Stromal cell of bone marrow (primary cell): ENCODE data around the gene NEK10.
"Not testable (repeated sequence)": the region's sequence is repeated elsewhere in the genome, so short reads cannot be mapped to it uniquely, and the experiment has no call there.

Source experiments
- DNase-seq: peaks from one replicate; pipeline ENCODE4 v3.0.0-alpha.2; 2012; ENCODE audit warnings: low read depth

NEK10 gene

DNA sequence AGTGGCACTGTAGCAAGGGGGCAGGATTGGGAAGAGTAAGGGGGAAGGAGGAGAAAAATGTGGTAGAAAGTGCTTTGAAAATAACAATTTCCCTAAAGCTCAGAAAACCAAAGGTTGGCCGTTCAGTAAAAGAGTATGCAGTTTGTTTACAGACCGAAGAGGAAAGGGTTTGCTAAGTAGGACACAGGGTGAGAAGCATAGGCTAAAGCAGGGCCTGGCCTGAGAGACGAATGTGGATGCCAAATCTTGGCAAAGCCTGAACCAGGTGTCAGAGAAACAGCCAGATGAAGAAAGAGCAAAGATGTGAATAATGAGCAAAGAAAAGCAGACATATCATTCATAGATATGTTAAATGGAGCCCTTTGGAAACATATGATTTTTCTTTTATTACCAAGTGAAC, 17.1 kb downstream of the NEK10 start:
- no peak for DNase-seq

DNA sequence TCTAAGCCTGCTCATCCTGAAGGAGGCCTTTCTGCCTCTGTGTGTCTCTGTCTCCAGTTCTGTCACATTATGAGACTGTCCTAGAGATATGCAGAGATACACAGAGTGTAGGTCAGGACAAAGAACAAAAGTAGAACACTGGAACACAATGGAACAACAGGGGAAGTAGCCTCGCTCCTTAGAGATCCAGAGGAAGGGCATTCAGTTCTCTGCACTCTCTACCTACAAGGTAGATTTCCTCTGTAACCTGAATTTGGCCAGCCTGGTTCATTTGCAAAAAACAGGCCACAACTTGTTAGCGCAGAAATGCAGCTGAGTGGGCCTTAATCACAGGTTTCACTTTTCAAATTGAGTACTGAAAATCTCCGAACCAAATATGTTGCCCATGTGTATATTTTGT, 19.4 kb downstream of the NEK10 start:
- no peak for DNase-seq

DNA sequence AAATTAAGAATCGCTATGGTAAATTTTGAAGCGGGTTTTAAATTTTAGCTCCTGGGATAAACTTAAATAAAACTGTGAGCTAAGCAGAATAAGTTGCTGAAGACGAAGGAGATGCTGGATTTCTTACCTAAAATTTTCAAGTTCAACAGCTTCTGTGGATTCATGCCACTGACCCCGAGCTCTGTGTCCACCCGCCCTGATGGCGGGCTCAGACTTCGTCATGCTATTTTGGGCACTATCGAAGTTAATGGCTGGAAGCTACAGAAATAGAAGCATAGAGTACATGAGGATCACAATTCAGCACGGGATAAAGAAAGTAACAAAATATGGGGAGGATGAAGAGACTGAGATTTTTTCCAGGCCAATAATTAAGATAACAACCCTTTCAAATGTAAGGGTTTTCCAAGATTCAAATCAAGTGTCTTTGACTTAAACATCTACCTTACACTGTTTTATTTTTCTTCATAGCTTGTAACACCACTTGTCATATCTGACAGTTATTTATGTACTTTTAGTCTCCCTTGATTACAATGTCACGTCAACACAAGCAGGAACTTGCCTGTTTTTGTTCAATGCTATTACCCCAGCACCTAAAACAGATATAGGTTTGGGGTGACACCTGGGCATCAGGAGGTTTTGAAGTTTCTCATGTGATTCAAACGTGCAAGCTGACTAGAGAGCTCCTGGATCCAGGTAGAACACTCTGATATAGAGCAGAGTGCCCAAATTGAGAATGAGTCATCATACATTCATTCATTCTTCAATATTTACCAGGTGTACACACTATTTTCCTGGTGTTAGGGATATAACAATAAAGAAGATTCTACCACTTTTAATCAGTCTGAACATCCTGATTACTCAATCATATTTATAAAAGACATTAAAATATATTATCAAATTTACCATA, 23.0 kb downstream of the NEK10 start:
- DNase-seq: no peak

DNA sequence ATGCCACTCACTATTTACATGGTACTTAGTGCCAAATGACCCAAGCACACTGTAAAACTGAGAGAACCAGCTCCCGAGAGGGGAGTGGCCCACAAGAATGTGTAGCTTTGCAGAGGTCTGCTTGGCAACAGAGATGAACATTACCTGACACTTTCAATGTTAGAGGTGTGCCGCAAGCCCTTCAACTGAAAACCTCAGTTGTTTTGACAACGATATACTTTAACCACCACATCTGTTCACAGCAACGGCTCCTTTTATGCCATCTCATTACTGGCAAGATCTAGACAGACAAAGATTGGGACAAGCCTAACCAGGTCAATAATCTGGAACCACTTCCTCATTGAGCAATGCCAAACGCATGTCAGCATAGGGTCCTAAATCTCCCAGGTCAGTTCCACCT, 23.7 kb downstream of the NEK10 start:
- no peak for DNase-seq

DNA sequence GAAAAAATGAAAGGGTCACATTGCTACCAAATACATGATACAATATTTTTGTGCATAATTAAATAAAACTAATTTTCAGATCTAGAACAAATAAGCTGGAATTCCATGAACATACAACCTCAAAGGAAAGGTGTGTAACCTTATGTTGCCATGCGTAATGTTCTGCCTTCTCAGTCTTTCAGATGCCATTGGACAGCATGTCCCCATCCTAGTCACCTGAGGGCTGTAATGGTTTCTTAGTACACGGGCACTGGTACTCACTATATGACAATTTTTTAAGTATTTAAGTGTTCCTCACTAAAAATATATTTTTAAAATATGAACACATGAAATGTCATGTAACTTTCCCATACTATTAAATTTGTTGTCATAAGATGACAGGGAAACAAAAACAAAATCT, 24.1 kb downstream of the NEK10 start:
- DNase-seq: no peak

DNA sequence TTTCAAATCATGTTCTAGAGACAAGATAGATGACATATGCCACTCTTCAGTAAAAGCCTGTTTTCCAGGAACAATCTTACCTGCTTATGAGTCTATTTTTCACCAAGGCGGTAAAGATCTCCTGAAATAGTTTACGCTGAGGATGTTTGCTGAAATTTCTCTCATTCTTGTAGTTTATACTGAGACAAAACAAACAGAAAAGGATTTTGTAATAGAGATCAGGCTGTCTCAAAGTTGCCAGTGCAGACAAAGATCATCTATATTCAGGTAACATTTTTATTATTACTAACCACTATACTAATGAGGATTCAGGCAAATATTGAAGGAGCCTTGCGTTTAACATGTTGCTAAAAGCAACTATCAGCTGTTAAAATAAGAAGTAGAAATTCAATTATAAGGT, 25.0 kb downstream of the NEK10 start:
- no peak for DNase-seq

DNA sequence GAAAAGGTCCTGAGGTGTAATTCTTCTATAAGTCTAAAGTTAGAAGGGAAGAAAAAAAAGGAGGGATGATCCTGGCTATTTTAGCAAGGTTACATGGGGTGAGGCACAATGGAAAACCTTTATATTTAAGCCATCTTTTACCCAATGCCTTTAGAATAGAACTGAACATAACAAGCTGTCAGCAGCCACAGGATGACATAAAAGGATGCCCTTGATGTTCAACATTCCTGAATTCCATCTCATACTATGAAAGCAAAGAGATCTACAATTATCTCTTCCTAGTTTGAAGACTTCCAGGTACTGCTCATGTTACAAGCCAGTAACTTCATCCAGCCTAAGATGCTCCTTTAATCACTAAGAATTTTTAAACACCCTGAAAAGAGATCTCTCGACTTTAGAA, 26.9 kb downstream of the NEK10 start:
- DNase-seq: no peak

DNA sequence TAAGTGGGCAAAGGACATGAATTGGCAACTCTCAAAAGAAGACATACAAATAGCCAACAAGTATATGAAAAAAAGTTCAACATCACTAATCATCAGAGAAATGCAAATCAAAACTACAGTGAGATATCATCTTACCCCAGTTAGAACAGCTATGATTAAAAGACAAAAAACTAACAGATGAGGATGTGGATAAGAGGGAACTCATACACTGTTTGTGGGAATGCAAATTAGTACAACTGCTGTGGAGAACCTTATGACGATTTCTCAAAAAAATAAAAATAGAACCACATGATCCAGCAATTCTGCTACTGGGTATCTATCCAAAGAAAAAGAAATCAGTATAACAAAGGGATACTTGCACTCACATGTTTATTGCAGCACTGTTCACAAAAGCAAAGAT, 28.6 kb downstream of the NEK10 start:
- DNase-seq: no peak

DNA sequence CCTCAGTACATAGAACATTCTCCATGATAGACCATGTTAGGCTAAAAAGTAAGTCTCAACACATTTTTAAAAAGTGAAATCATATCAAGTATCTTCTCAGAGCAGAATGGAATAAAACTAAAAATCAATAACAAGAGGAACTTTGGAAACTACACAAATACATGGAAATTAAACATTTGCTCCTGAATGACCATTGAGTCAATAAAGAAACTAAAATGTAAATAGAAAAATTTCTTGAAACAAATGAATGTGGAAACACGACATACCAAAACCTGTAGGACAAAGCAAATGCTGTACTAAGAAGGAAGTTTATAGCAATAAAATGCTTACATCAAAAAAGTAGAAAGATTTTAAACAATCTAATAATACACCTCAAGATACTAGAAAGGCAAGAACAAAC, 33.6 kb downstream of the NEK10 start:
- DNase-seq: no peak

DNA sequence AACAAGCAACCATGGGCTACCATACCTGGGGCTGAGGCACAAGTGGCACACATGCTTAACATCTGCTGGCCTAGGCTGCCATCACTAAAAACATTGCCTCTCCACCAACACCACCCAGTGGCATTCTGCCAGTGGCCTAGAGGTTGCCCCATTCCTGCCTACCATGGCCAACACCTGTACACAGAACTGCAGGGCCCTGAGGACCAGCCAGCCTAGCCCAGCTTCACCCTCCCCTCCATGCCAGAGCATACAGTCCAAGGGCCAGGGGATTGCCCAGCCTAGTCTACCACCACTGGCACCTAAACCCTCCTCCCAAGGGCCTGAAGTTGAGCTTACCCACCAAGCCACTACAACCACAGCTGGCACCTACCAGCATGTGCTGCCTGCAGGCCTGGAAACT, 35.3 kb downstream of the NEK10 start:
- DNase-seq: no peak

DNA sequence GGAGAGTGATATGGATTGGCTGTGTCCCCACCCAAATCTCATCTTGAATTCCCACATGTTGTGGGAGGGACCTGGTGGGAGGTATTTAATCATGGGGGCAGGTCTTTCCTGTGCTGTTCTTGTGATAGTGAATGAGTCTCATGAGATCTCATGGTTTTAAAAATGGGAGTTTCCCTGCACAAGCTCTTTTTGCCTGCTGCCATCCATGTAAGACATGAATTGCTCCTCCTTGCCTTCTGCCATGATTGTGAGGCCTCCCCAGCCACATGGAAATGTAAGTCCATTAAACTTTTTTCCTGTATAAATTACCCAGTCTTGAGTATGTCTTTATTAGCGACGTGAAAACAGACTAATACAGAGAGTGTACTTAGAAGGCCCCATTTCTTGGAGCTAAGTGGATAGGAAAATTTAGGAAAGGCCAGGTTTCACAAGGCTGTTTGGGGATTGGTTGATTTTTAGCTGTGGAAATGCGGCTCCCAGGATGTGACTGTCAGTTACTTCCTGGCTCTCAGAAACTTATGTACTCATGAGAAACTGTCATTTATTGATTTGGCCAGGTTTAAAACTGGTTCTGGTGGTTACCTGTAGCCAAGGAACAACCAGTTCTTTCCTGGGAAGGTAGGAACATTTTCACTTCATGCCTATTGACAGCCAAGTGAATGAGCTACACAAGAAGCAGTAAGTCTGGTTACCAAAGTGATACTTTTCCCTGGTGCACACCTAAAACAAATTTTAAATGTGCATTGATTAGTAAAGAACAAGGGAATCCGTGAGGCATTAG, 40.0 kb downstream of the NEK10 start:
- not testable (repeated sequence) for DNase-seq

DNA sequence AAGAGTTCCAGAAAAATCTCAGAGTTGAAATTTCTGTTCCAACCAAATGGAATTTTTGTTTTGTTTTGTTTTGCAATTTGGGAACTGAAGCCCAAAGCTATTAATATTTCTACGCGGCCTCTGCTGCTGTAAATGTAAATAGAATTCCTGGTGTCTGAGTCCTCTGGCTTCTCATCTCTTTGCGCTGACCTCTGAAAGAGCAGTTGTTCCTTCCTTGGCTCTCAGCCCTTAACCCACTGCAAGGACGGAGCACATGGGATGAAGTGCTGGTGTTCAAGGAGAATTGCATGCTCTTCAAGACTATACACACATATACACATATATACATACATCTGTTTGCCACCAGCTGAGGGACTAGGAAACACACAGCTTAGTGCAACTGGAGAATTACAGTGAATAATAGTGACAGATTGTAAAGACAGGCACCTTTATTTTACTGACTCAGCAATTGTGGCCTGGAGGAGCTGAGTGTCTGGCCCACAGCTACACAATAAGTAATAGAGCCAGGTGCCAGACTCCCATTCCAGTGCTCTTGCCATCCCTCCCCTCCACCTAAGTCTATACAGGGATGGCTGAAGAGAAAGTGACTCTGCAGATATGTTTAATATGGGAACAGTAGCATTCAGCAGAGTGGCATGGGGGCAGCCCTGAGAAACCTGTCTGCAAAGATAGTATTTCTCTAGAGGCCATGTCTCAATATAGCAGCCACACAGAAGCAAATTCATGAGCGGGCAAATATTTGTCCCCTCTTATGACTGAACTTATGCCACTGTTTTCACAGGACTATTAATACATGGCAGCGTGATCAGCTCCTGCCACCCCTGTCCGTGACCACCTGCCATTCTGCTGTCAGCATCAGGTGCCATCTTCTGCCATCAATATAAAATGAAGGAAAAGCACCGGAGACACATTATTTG, 42.3 kb downstream of the NEK10 start:
- DNase-seq: peak; percentile 72

DNA sequence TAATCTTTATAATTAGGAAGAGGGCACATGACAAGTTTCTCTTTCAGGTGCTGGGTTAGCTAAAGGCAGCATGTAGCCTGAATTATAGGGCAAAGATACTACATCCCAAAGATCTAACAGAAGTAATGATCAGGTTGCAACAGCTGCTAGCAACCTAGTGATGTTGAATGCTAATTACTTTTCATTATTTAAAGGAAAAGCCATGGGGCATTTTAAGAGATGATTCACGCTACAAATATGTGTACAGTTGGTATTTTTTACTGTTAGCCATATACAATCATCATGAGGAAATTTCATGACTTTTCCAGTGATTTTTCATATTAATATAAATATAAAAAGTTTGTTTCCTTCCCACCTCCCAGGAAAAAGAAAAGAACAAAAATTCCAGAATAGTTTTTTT, 43.0 kb downstream of the NEK10 start:
- no peak for DNase-seq

DNA sequence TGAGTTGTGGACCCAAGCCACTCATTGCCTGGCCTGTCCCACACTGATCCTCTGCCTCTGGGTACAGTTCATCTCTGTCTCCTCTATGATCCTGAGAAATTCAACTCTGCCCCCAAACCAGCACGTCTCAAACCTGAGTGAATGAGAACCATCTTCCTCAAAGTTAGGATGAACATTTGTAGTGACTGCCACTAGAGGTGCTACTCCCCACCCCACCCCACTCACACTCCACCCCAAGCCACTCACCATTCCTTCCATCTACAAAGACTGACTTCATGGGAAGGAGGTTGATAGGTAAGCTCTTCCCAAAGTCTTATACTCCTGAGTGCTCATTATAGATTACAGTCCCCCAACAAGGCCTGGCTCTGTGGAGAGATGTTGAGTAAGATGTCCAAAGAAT, 43.8 kb downstream of the NEK10 start:
- no peak for DNase-seq

DNA sequence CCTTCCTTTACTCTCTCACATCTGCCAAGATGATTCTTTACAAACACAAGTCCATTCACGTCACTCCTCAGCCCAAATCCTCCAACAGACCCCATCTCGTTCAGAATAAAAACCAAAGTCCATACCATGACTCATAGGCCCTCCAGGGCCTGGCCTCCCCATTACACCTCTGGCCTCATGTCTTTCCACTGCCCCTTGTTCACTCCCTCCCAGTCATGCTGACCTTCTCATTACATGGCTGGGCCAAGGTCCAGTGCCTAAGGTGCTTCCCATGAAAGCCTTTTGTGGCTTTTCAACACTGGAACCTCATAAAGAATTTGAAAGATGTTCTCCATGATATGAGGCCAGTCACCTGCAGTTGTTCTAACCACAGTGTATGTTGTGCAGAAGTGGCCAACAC, 44.5 kb downstream of the NEK10 start:
- DNase-seq: no peak

DNA sequence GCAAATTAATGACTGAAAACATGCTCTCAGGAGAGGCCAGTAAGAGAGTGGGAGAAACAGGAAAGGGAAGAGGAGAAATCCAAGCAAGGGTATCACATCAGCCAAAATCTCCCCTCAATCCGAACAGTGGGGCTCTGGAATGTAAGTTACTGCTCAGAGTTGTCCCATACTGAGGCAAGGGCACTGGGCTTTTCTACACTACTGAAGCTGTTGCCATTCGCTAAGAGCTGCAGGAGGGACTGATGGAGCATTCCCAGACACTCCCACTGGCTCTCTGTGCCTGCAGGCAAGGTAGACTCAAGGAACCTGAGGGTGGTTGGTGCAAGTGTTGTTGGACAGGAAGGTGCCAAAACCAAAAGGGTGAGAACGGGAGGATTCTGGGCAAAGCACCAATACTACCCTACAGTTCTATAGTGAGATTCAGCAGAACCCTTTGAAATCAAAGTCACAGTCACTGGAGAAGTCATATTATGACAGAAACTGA, 46.1 kb downstream of the NEK10 start:
- DNase-seq: no peak

DNA sequence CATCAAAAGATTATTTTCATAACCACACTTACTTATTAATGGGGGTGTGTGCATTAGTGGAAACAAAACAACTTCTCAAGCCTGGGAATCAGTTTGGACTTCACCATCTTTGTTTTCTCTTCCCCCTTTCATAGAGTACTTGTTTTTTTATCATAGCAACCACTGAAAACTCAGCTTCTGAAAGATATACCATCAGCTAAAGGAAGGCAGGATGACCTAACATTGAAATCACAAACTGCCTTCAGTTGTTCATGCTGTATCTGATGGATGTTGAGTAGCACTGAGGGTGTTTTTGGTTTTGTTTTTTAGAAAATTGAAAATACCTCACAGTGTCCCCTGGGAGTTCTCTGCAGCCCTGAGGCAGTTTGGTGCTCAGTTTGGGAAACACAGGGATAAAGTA, 46.5 kb downstream of the NEK10 start:
- no peak for DNase-seq

DNA sequence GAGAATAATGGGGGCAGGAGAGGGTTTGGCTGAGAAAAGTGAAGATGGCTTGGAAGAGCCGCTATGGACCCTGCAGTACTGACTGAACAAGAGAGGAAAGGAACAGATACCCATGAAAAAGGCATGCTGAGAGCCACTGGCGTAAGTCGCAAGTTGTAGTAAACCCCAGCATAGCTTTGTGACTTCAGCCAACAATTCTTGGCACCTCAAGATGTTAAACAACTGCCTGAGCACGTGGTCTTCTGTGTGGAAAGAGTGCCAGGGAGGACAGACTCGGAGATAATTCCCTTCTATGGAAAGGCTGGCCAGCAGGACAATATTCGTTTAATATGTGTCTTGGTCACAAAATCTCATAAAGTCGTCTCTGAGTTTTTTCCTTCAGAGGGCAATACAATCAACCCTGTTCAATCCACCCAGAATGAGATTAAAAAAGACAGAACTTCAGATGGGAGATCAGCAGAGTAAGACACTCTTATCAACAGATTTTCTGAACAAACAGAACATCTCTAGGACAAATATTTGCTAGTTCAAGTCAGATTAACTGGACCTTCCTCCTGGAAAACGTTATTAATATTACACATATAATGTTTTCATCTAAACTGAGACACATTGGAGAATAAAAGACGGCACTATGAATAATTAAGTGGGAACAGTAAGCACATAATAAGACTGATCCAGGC, 49.2 kb downstream of the NEK10 start:
- no peak for DNase-seq

DNA sequence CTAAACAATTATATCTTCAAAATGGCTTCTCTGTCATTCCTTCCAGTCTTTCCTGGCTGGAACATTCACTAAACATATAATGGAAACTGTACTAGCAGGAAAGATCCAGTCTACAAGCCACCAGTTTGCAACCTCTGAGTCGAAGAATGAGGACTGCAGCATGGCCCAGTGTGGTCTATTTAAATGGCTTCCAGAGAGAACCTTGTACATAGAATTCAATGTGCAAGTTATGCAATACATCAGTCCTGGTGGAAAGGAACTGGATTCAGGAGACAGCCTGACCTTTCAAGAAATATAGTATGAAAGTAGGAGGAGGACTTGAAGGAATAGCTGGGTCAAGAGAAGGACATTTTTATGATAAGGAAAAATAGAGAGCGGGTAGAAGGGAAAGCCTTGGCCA, 49.9 kb downstream of the NEK10 start:
- no peak for DNase-seq

DNA sequence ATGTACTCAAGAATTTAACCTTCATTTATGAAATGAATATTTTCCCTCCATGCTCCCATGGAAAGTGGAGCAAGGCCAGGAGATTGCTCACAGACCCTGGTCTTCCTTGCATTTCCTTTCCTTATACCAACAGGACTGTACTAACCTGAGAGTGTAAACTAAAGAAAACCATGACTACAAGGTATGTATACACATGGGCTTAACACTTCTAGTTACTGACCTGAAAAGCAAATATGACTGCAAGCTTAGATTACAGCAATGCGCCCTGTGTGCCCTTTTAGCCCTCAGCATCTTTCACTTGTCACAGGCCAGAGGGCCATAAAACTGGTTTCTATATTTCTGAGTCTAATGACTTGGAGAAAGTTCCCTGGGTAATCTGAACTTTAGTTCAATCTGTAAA, 52.1 kb downstream of the NEK10 start:
- DNase-seq: no peak

DNA sequence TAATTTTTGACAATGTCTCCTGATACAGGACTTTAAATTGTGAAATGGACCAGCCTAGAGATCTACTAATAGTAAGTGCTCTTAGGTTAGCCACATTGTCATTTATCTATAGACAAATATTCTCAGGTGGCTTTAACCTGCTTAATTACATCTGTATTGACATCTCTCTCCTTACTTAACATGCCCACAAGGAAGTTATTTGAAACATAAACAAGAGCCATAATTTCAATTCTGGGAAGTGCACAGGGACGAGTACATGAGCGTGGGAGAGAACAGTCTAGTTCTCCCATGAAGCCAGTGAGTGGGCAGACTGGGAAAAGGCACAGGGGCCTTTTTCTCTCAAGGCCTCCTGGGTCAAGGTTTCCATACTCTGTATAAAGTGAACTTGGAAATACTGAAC, 54.2 kb downstream of the NEK10 start:
- DNase-seq: no peak
